Measurements from ENCODE around the gene GREM2.
A peak's percentile ranks its signal among the peaks of the same experiment; 100 is the strongest.

The GREM2 gene

GRCh38 chr1:240609527-240610060 is 2.4 kb downstream of the GREM2 start:
- DNase-seq = no peak

GRCh38 chr1:240608707-240609106 is 3.2 kb downstream of the GREM2 start:
- no peak for DNase-seq

GRCh38 chr1:240607006-240607405 is 4.9 kb downstream of the GREM2 start:
- no peak for DNase-seq

GRCh38 chr1:240602189-240602588 is 9.8 kb downstream of the GREM2 start:
- no peak for DNase-seq

GRCh38 chr1:240599830-240600229 is 12.1 kb downstream of the GREM2 start:
- DNase-seq = no peak

- DNase-seq = no peak
These were observed 12.7 kb downstream of the GREM2 start for GRCh38 chr1:240599299-240599698.

GRCh38 chr1:240598216-240599001 is 13.5 kb downstream of the GREM2 start:
- no peak for DNase-seq

GRCh38 chr1:240597153-240597745 is 14.7 kb downstream of the GREM2 start:
- no peak for DNase-seq

GRCh38 chr1:240595476-240595875 is 16.5 kb downstream of the GREM2 start:
- no peak for DNase-seq

- DNase-seq = peak; percentile 48
These were observed 20.4 kb downstream of the GREM2 start for GRCh38 chr1:240591564-240591963.

GRCh38 chr1:240591078-240591477 is 20.9 kb downstream of the GREM2 start:
- DNase-seq = no peak

- no peak for DNase-seq
These were observed 22.3 kb downstream of the GREM2 start for GRCh38 chr1:240589585-240590110.

GRCh38 chr1:240586006-240586405 is 25.9 kb downstream of the GREM2 start:
- DNase-seq = no peak

- no peak for DNase-seq
These were observed 29.0 kb downstream of the GREM2 start for GRCh38 chr1:240582953-240583352.

GRCh38 chr1:240579511-240579910 is 32.4 kb downstream of the GREM2 start:
- no peak for DNase-seq

- no peak for DNase-seq
These were observed 34.9 kb downstream of the GREM2 start for GRCh38 chr1:240577095-240577494.

- DNase-seq = no peak
These were observed 35.8 kb downstream of the GREM2 start for GRCh38 chr1:240575981-240576662.

GRCh38 chr1:240572328-240572727 is 39.6 kb downstream of the GREM2 start:
- no peak for DNase-seq

- DNase-seq = no peak
These were observed 40.2 kb downstream of the GREM2 start for GRCh38 chr1:240571782-240572181.

- DNase-seq = no peak
These were observed 44.9 kb downstream of the GREM2 start for GRCh38 chr1:240567066-240567465.

- no peak for DNase-seq
These were observed 49.2 kb downstream of the GREM2 start for GRCh38 chr1:240562779-240563178.

GRCh38 chr1:240562111-240562590 is 49.8 kb downstream of the GREM2 start:
- no peak for DNase-seq

- no peak for DNase-seq
These were observed 52.2 kb downstream of the GREM2 start for GRCh38 chr1:240559781-240560180.

All from left hindlimb (tissue), 1 donor.